Measurements from ENCODE around the gene BCL7A.
"Not testable (repeated sequence)": the region's sequence is repeated elsewhere in the genome, so short reads cannot be mapped to it uniquely, and the experiment has no call there.

The BCL7A gene

DNA sequence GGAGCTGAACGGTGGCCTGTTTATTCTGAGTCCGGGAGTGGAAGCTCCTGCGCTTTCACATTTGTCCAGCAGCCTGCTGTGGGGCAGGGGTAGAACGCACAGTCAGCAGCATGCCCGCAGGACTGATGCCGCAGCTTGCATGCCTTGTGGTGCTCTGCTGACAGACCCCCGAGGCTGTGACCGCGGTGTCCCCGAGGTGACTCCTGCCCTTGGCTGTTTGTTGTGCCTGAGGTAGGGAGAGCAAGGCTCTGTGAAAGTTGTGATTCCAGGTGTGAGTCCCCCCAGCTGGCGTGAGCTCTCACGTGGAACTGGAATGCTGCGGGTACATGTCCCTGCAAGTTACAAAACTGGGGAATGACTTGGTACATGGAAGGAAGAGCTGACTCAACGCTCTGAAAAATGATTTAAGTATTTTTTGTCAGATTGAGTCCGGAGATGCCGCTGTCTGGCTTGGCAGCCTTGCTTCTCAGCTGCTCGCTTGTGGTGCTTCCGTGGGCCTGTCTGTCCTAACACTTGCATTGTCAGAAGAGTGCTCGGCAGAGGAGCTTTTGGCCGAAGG is 75.0 kb downstream of the BCL7A start:
- DNase-seq = no peak

DNA sequence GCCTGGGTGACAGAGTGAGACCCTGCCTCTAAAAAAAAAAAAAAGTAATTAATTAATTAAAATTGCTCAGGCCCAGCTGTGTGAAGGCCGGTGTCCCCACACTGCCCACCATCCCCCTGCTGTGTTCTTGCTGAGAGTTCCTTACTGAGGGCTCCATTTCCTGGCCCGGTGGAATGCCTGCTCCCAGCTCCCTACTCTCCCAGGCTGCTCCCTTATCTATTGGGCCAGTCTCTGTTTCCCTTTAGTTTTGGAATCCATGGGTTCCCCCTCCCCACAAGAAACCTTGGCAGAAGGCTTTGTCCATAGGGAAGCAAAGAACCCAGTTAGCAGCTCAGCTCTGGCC is 75.9 kb downstream of the BCL7A start:
- DNase-seq = no peak

DNA sequence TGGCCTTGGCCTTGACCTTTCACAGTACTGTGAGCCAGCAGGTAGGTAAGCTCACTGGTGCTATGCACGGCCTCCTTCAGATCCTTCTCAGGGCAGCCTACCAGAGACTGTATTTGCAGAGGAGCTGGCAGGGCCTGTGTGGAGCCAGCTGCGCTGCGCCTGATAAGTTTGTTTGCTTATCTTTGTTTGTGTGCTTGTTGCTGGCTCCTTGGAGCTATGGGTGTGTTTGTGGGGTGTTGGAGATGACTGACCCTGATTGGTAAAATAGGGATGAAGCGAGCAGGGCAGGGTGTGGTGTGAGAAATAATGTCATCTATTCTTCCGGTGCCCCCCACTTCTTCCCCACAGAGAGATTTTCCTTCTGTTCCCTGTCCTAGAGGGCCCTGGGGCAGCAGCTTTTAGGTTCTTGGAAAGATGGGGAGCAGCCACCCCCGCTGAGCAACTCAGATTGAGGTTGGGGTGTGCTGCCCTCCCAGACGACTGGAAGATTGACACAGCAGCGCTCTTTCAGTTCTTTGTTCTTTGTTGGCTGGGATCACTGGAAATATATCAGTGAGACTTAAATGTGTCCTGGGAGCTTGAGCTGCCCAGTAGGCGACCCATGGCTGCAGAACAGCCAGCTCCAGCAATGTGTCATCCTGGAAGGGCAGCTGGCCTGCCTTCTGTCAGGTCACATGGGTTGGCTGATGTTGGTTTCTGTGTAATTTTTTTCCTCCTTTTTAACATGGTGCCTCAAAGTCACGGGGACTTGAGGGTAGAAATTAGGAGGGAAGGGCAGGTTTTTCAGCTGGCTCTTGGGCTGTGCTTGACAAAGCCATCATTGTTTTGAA is 76.5 kb downstream of the BCL7A start:
- DNase-seq = no peak

DNA sequence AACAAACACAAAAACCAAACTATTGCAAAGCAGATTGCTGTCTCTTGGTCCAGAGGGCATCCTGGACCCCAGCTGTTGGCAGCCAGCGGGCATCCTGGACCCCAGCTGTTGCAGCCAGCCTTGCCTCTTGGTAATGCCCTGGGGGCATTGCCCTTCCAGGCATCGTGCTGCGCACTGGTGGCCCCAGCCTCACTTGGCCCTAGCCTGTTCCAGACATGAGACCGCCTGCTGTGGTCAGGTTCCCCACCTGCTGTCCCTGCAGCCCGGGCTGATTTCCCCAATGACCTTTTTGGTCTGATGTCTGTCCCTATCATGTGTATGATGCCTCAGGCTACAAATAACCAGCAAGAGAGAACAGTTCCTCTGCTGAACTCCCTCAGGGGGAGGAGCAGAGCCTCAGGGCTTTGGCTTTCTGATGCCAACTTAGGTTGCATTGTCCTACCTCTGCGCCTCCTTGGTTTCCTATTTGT is 77.6 kb downstream of the BCL7A start:
- DNase-seq = no peak

DNA sequence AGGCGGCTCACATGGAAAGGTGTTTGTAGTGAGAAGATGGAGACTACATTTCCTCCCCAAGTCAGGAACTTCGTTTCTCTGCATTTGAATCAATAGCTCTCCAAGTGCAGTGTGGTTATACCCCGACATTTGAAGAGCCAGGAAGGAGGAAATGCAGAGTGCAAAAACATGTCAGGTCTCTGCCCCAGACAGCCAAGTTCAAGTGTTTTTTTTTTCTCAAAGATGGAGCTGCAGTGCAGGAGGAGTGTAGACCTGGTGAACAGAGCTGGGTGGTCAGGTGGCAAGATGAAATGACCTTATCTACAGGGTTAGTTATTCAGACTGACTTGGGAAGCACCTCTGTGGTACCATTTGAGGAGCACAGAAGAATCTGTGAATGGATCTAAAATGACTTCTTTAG is 78.2 kb downstream of the BCL7A start:
- peak; percentile 15 for DNase-seq

DNA sequence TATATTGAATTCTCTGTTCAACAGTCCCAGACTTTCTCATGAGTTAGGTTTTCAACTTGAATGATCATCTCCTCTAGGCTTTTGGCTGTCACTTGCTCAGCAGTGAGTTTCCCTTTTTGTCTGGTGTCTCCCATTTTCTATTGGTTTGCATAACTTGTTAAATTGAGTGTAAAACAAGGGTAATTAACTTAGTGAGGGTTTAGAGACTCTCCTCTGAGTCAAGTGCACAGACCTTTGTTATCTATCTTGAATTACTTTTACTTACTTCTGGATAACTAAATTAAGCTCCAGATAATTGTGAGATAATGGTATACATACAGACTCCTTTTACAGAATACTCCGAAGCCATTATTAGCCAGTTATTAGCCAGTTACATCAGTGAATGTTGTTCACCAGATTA is 78.9 kb downstream of the BCL7A start:
- no peak for DNase-seq

DNA sequence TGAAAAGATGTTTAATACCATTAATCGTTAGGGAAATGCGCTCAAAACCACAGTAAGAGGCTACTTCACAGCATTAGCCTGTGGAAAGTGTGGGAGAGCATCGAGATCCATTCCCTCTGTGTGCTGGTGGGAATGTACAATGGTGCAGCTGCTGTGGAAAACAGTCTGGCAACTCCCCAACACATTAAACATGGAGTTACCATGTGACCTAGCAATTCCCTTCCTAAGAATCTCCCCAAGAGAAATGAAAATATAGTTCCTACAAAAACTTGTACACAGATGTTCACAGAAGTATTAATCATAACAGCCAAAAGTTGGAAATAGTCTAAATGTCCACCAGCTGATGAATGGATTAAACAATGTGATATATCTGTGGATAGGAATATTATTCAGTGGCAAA is 80.6 kb downstream of the BCL7A start:
- DNase-seq = peak; percentile 2

DNA sequence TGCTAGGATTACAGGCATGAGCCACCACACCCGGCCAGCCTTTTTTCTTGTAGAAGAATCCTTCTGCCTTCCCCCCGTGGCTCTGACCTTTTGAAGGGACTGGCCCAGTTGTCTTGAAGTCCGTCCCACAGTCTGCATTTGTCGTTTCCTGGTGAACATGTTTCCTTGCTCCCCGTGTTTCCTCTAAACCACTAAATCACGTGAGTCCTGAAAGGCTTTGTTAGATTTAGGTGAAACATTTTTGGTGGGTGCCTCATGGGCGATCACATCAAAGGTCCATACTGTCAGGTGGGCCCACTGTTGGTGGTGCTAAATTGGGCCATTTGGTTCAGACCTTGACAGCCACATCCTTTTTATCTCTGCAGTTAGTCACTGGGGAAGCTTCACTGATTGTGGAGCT is 83.2 kb downstream of the BCL7A start:
- no peak for DNase-seq

DNA sequence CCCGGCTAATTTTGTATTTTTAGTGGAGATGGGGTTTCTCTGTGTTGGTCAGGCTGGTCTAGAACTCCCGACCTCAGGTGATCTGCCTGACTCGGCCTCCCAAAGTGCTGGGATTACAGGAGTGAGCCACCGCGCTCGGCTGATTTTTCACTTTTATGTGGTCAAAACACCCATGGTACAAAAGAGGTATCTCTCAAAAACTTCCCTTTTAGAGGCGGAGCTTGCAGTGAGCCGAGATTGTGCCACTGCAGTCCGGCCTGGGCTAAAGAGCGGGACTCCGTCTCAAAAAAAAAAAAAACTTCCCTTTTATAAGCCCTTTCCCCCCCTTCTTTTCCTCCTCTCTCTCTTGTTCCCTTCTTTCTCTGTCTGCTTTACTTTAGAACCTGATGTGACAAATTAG is 83.8 kb downstream of the BCL7A start:
- DNase-seq = not testable (repeated sequence)

DNA sequence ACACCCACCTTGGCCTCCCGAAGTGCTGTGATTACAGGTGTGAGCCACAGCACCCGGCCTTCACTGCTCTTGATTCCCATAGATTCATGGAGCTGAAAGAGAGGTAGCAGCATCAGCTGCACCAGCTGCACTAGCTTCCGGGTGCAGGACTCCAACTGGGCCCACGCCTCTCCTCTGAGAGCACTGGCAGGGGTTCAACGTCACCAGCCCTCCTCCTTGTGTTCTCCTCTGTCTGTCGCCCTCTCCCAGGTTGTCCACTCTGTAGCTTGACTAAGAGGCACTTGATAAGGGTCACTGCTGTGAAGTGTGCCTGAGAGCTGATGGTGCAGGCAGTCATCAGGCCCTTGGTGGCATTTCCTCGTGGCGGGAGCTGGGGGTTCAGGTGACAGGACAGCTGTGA is 85.2 kb downstream of the BCL7A start:
- DNase-seq = no peak

DNA sequence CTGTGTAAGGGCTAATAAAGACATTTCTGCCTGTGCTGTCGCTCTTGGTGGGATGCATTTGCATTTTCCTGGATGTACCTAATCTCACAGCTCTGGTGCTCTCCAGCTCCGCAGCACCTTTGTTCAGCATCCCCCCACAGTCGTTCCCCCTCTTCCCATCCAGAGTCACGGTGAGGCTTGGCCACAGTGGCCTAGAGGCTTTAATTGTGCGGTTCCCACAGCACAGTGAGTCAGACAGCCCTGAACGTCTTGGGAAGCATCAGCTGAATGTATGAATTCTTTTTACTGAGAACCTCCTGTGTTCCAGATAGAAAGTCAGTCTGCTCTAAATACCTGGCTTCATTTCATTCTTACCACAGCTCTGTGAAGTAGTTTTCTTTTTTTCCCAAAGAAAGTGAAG is 85.6 kb downstream of the BCL7A start:
- no peak for DNase-seq

DNA sequence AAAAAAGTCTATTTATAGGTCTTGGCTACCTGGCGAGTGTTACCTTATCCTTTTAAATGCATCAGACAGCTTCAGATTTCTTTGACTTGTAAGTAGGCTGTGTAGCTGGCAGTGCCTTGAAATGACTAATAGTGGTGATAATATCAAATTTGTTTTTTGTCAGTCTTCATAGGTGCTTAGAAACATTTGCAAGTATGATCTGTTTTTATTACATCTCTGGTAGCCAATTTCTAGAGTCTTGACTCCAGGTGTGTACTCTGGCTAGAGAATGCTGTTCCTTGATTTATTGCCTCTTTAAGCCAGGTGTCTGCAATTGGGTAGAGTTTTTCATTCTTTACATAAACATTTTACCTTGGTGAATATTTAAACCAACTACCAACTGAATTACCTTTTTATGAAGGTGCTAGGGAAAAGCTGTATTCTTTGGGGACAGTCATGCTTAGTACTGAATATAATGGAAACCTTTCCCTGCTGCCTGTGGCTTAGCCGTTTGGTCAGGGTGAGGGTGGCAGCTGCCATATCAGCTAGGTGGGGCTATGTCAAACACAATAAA is 89.5 kb downstream of the BCL7A start:
- DNase-seq = no peak
